Astrocyte (in vitro differentiated cells and primary cell): Measurements from ENCODE around the gene KIF3C. TPM values are rescaled to one million over a fixed set of nuclear protein-coding genes. Genes with fewer than 3 reads are reported as not detected.
"Not testable (repeated sequence)": the region's sequence is repeated elsewhere in the genome, so short reads cannot be mapped to it uniquely, and the experiment has no call there.

Source experiments
- DNase-seq: peaks from one replicate; pipeline ENCODE4 v3.0.0-alpha.2; 2010; ENCODE audit warnings: low read depth
- FAIRE-seq: peaks from 2 replicates; lab custom pipeline; 2011; peaks lifted over from hg19 to GRCh38; lab: Jason Lieb, UNC
- H2AFZ ChIP-seq: 2 replicates; pipeline ENCODE4 v1.6.0; 2012; ENCODE audit warnings: low read depth, low read length, inconsistent platforms
- H3K27ac ChIP-seq: 2 replicates; pipeline ENCODE4 v1.5.1; 2011; ENCODE audit warnings: low read depth, low read length, inconsistent platforms
- H3K27me3 ChIP-seq: 2 replicates; pipeline ENCODE4 v1.6.0; 2011; ENCODE audit warnings: low read length, inconsistent platforms; ENCODE audit not compliant: insufficient read depth
- H3K36me3 ChIP-seq: 2 replicates; pipeline ENCODE4 v1.5.1; 2011; ENCODE audit warnings: low read length, inconsistent platforms; ENCODE audit not compliant: insufficient read depth
- H3K4me1 ChIP-seq: 2 replicates; pipeline ENCODE4 v1.5.1; 2011; ENCODE audit warnings: low read length, inconsistent platforms; ENCODE audit not compliant: insufficient read depth
- H3K4me2 ChIP-seq: 2 replicates; pipeline ENCODE4 v1.6.0; 2012; ENCODE audit warnings: low read length, inconsistent platforms
- H3K4me3 ChIP-seq: 2 replicates; pipeline ENCODE4 v1.5.1; 2011; ENCODE audit warnings: low read depth, mild to moderate bottlenecking, low read length, inconsistent platforms; ENCODE audit not compliant: insufficient read depth
- H3K79me2 ChIP-seq: 2 replicates; pipeline ENCODE4 v1.6.0; 2012; ENCODE audit warnings: mild to moderate bottlenecking, low read length, inconsistent platforms; ENCODE audit not compliant: insufficient read depth
- H3K9ac ChIP-seq: 2 replicates; pipeline ENCODE4 v1.6.0; 2012; ENCODE audit warnings: mild to moderate bottlenecking, low read length, inconsistent platforms
- H3K9me3 ChIP-seq: 2 replicates; pipeline ENCODE4 v1.5.1; 2012; ENCODE audit warnings: low read depth, mild to moderate bottlenecking, low read length, inconsistent platforms; ENCODE audit not compliant: insufficient read depth
- H4K20me1 ChIP-seq: 2 replicates; pipeline ENCODE4 v1.6.0; 2012; ENCODE audit warnings: low read length, inconsistent platforms; ENCODE audit not compliant: insufficient read depth
- H3K27ac Mint-ChIP-seq: one replicate; pipeline ENCODE4 v1.8.0; 2021; ENCODE audit warnings: mild to moderate bottlenecking, mixed read lengths; ENCODE audit not compliant: unreplicated experiment
- H3K27me3 Mint-ChIP-seq: one replicate; pipeline ENCODE4 v1.8.0; 2021; ENCODE audit warnings: low read depth, mixed read lengths; ENCODE audit not compliant: unreplicated experiment
- H3K36me3 Mint-ChIP-seq: one replicate; pipeline ENCODE4 v1.8.0; 2021; ENCODE audit warnings: low read depth, mixed read lengths; ENCODE audit not compliant: unreplicated experiment
- H3K4me1 Mint-ChIP-seq: one replicate; pipeline ENCODE4 v1.8.0; 2021; ENCODE audit warnings: low read depth, mixed read lengths; ENCODE audit not compliant: unreplicated experiment
- H3K4me3 Mint-ChIP-seq: one replicate; pipeline ENCODE4 v1.8.0; 2021; ENCODE audit warnings: mild to moderate bottlenecking, moderate library complexity, mixed read lengths; ENCODE audit not compliant: unreplicated experiment
- H3K9me3 Mint-ChIP-seq: one replicate; pipeline ENCODE4 v1.8.0; 2021; ENCODE audit warnings: mild to moderate bottlenecking, mixed read lengths; ENCODE audit not compliant: unreplicated experiment
- CTCF ChIP-seq: IDR thresholded peaks from 2 replicates; pipeline ENCODE4 v1.5.1; 2011; ENCODE audit warnings: low read depth, mild to moderate bottlenecking, inconsistent platforms, low read length, moderate library complexity; ENCODE audit not compliant: insufficient read depth
- EZH2 ChIP-seq: IDR thresholded peaks from 2 replicates; pipeline ENCODE4 v1.6.1; 2012; ENCODE audit warnings: mild to moderate bottlenecking, low read length, inconsistent platforms; ENCODE audit not compliant: insufficient read depth
- total RNA-seq: library from RNA; stranded (reverse); gene quantifications from 2 replicates; pipeline ENCODE4 v1.2.1, GENCODE V29; 2021

Gene KIF3C
- total RNA-seq, 1 donor from 2014 or later: 38.7 TPM

GRCh38 chr2:26000561-26001082 lies 18.3 kb upstream of the KIF3C start:
- H3K27me3 Mint-ChIP-seq: no peaks in the 10 kb centered on the region
- Histone ChIP-seq H3K36me3 (no peaks in the 10 kb centered on the region), H4K20me1 (no peaks in the 10 kb centered on the region), H3K4me2 (no peak overlapping the region), H3K9me3 (no peaks in the 10 kb centered on the region), H3K79me2 (no peaks in the 10 kb centered on the region), H2AFZ (no peak overlapping the region), H3K9ac (no peak overlapping the region), H3K27ac (no peak overlapping the region), H3K4me1 (peaks cover 14% of the 10 kb centered on the region), H3K4me3 (no peak overlapping the region), H3K27me3 (no peaks in the 10 kb centered on the region)
- H3K36me3 Mint-ChIP-seq: no peaks in the 10 kb centered on the region
- TF ChIP-seq CTCF (no peak), EZH2 (no peak)
- FAIRE-seq: no peak
- peak overlapping the region; percentile 7 for H3K27ac Mint-ChIP-seq
- no peaks in the 10 kb centered on the region for H3K9me3 Mint-ChIP-seq
- no peak for DNase-seq
- peaks cover 19% of the 10 kb centered on the region for H3K4me1 Mint-ChIP-seq
- H3K4me3 Mint-ChIP-seq: no peak overlapping the region

GRCh38 chr2:25999406-25999805 lies 17.1 kb upstream of the KIF3C start:
- not testable (repeated sequence) for H3K9ac ChIP-seq, H3K27me3 ChIP-seq, H3K9me3 ChIP-seq, H3K27ac ChIP-seq, H3K4me3 ChIP-seq, H3K4me2 ChIP-seq, H3K27me3 Mint-ChIP-seq, H3K9me3 Mint-ChIP-seq, DNase-seq, H3K79me2 ChIP-seq, H3K36me3 Mint-ChIP-seq, FAIRE-seq, H3K36me3 ChIP-seq, H2AFZ ChIP-seq, H4K20me1 ChIP-seq
- Mint-ChIP-seq H3K4me1 (peaks cover 19% of the 10 kb centered on the region), H3K27ac (peak overlapping the region; percentile 93), H3K4me3 (peak overlapping the region; percentile 29)
- H3K4me1 ChIP-seq: peaks cover 14% of the 10 kb centered on the region

- peak overlapping the region; percentile 93 for H3K27ac Mint-ChIP-seq
- not testable (repeated sequence) for FAIRE-seq, H3K9me3 ChIP-seq, H3K9me3 Mint-ChIP-seq, H3K4me3 Mint-ChIP-seq, H3K9ac ChIP-seq, H3K27me3 Mint-ChIP-seq, H3K4me2 ChIP-seq, H3K27me3 ChIP-seq, H3K27ac ChIP-seq, H3K36me3 Mint-ChIP-seq, H3K36me3 ChIP-seq, H3K79me2 ChIP-seq, H4K20me1 ChIP-seq, DNase-seq, H3K4me3 ChIP-seq, H2AFZ ChIP-seq
- peaks cover 14% of the 10 kb centered on the region for H3K4me1 ChIP-seq
- H3K4me1 Mint-ChIP-seq: peaks cover 19% of the 10 kb centered on the region
Observed at GRCh38 chr2:25998816-25999383, 16.6 kb upstream of the KIF3C start.
